Psoas muscle (tissue), 8 donors: ENCODE results near the gene VAC14. TPM values are rescaled to one million over a fixed set of nuclear protein-coding genes. Genes with fewer than 3 reads are reported as not detected.

ENCODE experiments used
- ATAC-seq, 4 donors: fragments of 200-7000 bp; cut with Tn5 transposase; one replicate each; pipeline ENCODE4 v1.9.1; 2020; ENCODE audit warnings: moderate library complexity in 3 of 4, mild to moderate bottlenecking in 2 of 4
- DNase-seq, 2 donors: peaks; one replicate each; pipeline ENCODE4 v3.0.0-alpha.2; 2020
- H3K27ac ChIP-seq: fragments of 200-600 bp; one replicate; pipeline ENCODE4 v1.8.0; 2022
- H3K27me3 ChIP-seq, 3 donors: fragments of 200-600 bp in 1 of 3; one replicate each; pipeline versions ENCODE4 v1.6.1 to v1.8.0; 2013 to 2022; ENCODE audit warnings: low read length in 2 of 3, mild to moderate bottlenecking in 2 of 3, moderate library complexity in 1 of 3; ENCODE audit not compliant: insufficient read depth in 3 of 3
- H3K36me3 ChIP-seq, 2 donors: fragments of 200-600 bp in 1 of 2; one replicate each; pipeline versions ENCODE4 v1.6.1 to v1.8.0; 2013 to 2022; ENCODE audit warnings: low read depth in 1 of 2, mild to moderate bottlenecking in 1 of 2, moderate library complexity in 1 of 2; ENCODE audit not compliant: insufficient read depth in 1 of 2
- H3K4me1 ChIP-seq: fragments of 200-600 bp; one replicate; pipeline ENCODE4 v1.8.0; 2022
- H3K4me3 ChIP-seq: fragments of 200-600 bp; one replicate; pipeline ENCODE4 v1.8.0; 2022; ENCODE audit warnings: mild to moderate bottlenecking
- H3K9me3 ChIP-seq: fragments of 200-600 bp; one replicate; pipeline ENCODE4 v1.8.0; 2022
- CTCF ChIP-seq: fragments of 200-600 bp; IDR thresholded peaks from one replicate; pipeline ENCODE4 v1.8.0; 2022; ENCODE audit warnings: antibody characterized with exemption
- WGBS, 3 donors: extraction: QIAGEN DNeasy Blood & Tissue Kit; methylation state at CpG; one replicate each; pipeline versions ENCODE4 v1.1.6 to v1.1.7; 2013; 5-methylcytosine and 5-hydroxymethylcytosine counted together
- intact Hi-C, 2 donors: fragments of 100-400 bp; cut with DNase I; formaldehyde crosslinking; loops; one replicate each; pipeline versions ENCODE4 v1.11.0 to v1.14.2; 2022
- polyA plus RNA-seq, 3 donors: library from polyadenylated mRNA; stranded (reverse); fragments of 200-250 nt; gene quantifications; one replicate each; pipeline ENCODE4 v1.2.3, GENCODE V29; 2013
- total RNA-seq, 4 donors: library from RNA; stranded (reverse); fragmentation: NEBNext Ultra II Directional in 2 of 4; extraction: Animal tissue kit (Norgen Biotek cat#: 25700) in 2 of 4; gene quantifications; one replicate each; pipeline versions ENCODE4 v1.2.1 to v1.2.4, GENCODE V29; 2021 to 2023
- donor health status: healthy with polysubstance abuse.
- donor health status: DM: no; HTN: no; CAD: no; lungs with moderate emphysema.
- donor health status: Bipolar disorder and iron deficiency.
- donor health status: healthy.
- donor health status: DM: yes; HTN: yes; CAD: no.
- donor health status: DM: no; HTN: no; CAD: no.
- donor health status: DM: no; HTN: no; CAD: no.
- donor health status: DM: yes; HTN: yes; CAD: no.

VAC14 gene
- total and polyA plus RNA-seq, 7 donors: 19.9 to 24.3 (median 23.0) TPM

DNA sequence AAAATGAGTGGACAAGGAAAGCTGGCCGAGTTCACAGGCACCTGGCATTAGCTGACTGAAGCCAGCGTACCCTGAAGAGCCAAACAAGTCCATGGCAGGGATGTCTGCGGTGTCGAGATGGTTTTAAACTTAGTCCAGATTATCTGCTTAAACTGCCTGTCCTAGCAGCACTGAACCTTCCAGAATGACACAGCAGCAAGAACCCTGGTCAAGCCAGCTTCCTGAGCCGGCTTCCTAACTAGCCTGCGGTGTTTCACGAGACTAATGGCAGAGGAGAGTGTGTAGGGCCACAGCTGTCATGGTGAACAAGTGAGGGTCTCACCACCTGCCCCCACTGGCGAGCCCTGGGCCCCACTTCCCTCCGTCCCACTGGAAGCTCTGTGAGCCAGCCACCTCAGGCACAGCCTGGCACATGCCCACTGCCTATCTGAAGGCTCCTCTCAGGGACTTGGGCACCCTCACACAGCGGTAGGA is 86.3 kb downstream of the VAC14 start:
- intact Hi-C loops: loop anchor here (1.0 to 2.0 kb wide), 2 partner anchors 24 kb away; no protein-coding TSS in a partner anchor
- H3K4me3 ChIP-seq: peak overlapping the region; percentile 43
- DNase-seq (no peak), ATAC-seq (peak; percentile 3 to 57 (median 30))
- 25 to 52% (median 29%) methylated on average over 10 of the region's 10 CpGs for WGBS, 3 donors
- H3K9me3 ChIP-seq: no peaks in the 10 kb centered on the region
- H3K36me3 ChIP-seq: no peaks in the 10 kb centered on the region
- H3K27ac ChIP-seq: peak overlapping the region; percentile 99
- TF ChIP-seq CTCF: no peak
- peaks cover 36% of the 10 kb centered on the region for H3K4me1 ChIP-seq
- H3K27me3 ChIP-seq: no peaks in the 10 kb centered on the region

DNA sequence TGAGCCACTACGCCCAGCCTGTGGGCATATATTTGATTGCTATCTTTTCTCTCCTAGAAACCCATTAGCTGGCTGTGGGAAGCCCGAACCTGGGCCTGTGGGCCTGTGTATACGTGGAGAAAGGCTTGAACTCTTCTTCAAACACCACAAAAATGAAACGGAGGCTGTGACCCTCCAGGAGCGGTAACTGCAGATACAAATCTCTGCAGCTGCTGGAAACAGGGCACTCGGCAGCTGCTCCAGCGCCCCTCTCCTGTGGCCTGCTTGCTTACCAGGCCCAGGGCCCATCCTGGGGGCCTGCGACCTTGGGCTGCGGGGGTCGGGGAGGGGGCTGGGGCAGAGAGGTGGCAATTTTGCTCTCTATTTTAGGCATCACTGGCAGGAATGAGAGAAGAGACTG is 87.1 kb downstream of the VAC14 start:
- H3K4me1 ChIP-seq: peaks cover 37% of the 10 kb centered on the region
- no peaks in the 10 kb centered on the region for H3K27me3 ChIP-seq
- H3K36me3 ChIP-seq: no peaks in the 10 kb centered on the region
- TF ChIP-seq CTCF: no peak
- DNase-seq (no peak), ATAC-seq (no peak)
- H3K9me3 ChIP-seq: no peaks in the 10 kb centered on the region
- intact Hi-C loops: loop anchor here in 1 of 2 donors (2.0 kb wide), 1 partner anchor 25 kb away; no protein-coding TSS in a partner anchor
- H3K4me3 ChIP-seq: no peak overlapping the region
- peak overlapping the region; percentile 99 for H3K27ac ChIP-seq
- 66 to 90% (median 71%) methylated on average over 10 of the region's 10 CpGs for WGBS, 3 donors

DNA sequence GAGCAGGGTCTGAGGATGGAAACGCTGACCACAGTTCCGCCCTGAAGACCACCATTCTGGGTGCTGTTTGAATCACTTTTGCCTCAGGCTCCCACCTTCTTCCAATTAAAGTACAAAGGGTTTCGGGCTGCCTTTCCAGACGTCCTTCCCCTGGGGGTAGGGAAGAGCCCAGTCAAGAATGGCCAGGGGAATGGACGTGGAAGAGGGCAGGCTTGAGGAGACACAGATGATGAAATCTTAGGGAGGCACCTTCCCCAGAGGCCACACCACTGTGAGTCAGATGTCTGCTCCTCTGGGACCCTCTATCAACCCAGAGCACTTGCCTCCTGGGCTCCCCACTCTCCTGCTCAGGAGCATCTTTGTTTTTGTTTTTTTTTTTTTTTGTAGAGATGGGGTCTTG is 87.6 kb downstream of the VAC14 start:
- intact Hi-C loops: no loop called here
- ATAC-seq (no peak), DNase-seq (no peak)
- Histone ChIP-seq H3K4me1 (peaks cover 39% of the 10 kb centered on the region), H3K4me3 (no peak overlapping the region), H3K9me3 (no peaks in the 10 kb centered on the region), H3K27me3 (no peaks in the 10 kb centered on the region), H3K36me3 (no peaks in the 10 kb centered on the region), H3K27ac (no peak overlapping the region)
- 80 to 93% (median 81%) methylated on average over 5 of the region's 5 CpGs for WGBS, 3 donors
- no peak for TF ChIP-seq CTCF

DNA sequence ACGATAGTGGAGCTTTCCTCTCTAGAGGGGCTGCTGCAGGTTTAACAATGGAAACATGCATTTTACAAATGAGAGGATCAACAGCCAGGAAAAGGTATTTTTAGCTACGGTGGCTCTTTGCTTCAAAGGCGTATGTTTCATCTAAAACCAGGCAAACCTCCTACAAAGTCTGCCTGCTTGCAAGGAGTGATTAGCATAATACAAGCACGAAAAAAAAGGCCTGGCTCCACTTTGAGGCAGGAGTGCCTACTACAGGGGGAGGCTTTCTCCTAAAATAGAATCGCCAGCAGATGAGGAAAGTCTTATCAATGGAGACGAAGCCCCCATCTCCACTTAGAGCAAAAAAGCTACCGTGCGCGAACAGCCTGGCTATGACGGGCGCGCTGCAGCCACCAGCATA is 88.0 kb downstream of the VAC14 start:
- Histone ChIP-seq H3K4me1 (peaks cover 39% of the 10 kb centered on the region), H3K27ac (no peak overlapping the region), H3K36me3 (no peaks in the 10 kb centered on the region), H3K27me3 (no peaks in the 10 kb centered on the region), H3K4me3 (no peak overlapping the region), H3K9me3 (no peaks in the 10 kb centered on the region)
- 89 to 92% (median 91%) methylated on average over 12 of the region's 12 CpGs for WGBS, 3 donors
- DNase-seq: no peak
- intact Hi-C loops: no loop called here
- no peak for ATAC-seq
- TF ChIP-seq CTCF: no peak

- intact Hi-C loops: no loop called here
- H3K4me3 ChIP-seq: no peak overlapping the region
- ATAC-seq (no peak), DNase-seq (no peak)
- no peak overlapping the region for H3K27ac ChIP-seq
- no peaks in the 10 kb centered on the region for H3K9me3 ChIP-seq
- 77 to 89% (median 85%) methylated on average over 11 of the region's 11 CpGs for WGBS, 3 donors
- H3K4me1 ChIP-seq: peaks cover 39% of the 10 kb centered on the region
- TF ChIP-seq CTCF: no peak
- H3K27me3 ChIP-seq: no peaks in the 10 kb centered on the region
- H3K36me3 ChIP-seq: no peaks in the 10 kb centered on the region
Observed at GRCh38 chr16:70712359-70712758, 88.6 kb downstream of the VAC14 start.
